ENCODE results near the gene IKZF1. TPM values are rescaled to one million over a fixed set of nuclear protein-coding genes. Genes with fewer than 3 reads are reported as not detected.

Gene IKZF1
- total and polyA plus RNA-seq, 2 of the 13 experiments (the other 11 are each of a cell fraction or from before 2014, with no cell fraction given): not detected

DNA sequence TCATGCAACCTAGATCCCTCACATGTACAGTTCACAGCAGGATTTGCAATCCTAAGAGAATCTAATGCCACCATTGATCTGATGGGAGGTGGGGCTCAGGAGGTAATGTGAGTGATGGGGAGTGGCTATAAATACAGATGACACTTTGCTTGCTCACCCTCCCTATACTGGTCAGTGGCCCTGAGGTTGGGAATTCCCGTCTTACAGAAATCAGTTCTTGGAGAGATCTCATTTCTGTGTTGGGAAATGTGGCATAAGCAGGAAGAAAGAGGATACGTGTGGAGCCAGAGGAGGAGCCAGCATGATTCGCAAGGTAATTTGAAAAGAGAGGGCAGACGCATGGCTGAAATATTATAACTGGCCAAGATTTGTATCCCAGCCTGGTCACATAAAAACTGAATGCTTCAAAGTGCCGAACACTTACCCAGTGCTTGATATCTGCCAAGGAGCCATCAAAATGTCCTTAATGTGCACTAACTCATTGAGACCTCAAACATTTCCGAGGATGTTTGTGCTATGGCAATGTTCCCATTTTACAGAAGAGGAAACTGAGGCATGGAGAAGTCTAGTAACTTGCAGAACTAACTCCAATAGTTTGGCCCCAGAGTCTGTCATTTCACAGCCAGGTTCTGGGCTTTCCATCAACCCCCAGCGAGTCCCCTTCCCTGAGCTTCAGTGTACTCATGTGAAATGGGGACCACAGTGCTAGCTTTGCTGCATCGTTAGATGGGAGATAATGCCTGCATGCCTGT, 5.5 kb upstream of the IKZF1 start:
- FAIRE-seq: no peak
- Histone ChIP-seq H4K20me1 (ENCODE audit: insufficient read depth, low read length) (no peaks in the 10 kb centered on the region), H3K79me2 (ENCODE audit: insufficient read depth, low read length) (no peaks in the 10 kb centered on the region), H3K27ac (ENCODE audit: extremely low read length, insufficient read depth, low read length) (no peak overlapping the region), H3K9ac (ENCODE audit: insufficient read depth, low read depth, low read length) (no peak overlapping the region), H3K27me3 (ENCODE audit: control insufficient read depth in 1 of 2, insufficient read depth in 2 of 2, low read length in 2 of 2) (peaks cover 3 to 17% of the 10 kb centered on the region in 2 experiments; a peak in 4 of 5 replicates), H3K4me3 (replicated peaks in 1 of 3; ENCODE audit: insufficient read depth in 1 of 3, low read depth in 2 of 3, low read length in 3 of 3) (no peak overlapping the region), H3K36me3 (replicated peaks in 1 of 2; ENCODE audit: control insufficient read depth in 1 of 2, insufficient read depth in 2 of 2, low read length in 2 of 2) (no peaks in the 10 kb centered on the region), H3K9me3 (ENCODE audit: low read length) (no peaks in the 10 kb centered on the region), H3K4me1 (ENCODE audit: insufficient read depth, low read length) (no peaks in the 10 kb centered on the region), H3K4me2 (ENCODE audit: low read depth, low read length) (no peak overlapping the region), H2AFZ (ENCODE audit: low read length) (no peak overlapping the region)
- TF ChIP-seq MAZ (IDR thresholded peaks at IDR 0.05; ENCODE audit: borderline replicate concordance, low read depth, low read length): no peak
- no peak for TF ChIP-seq MAZ (CRISPR knock-in tag; IDR thresholded peaks at IDR 0.05; ENCODE audit: low read depth)
- no peak for TF ChIP-seq CC2D1A (CRISPR knock-in tag; IDR thresholded peaks at IDR 0.05)
- in situ Hi-C loops (cut with HindIII; ENCODE audit: extremely low pct_ligation_motif_present, low pct_unique_long_range_greater_than_20kb) (no loop called here), intact Hi-C loops (cut with micrococcal nuclease; ENCODE audit: unreplicated experiment) (no loop called here)
- WGBS (ENCODE audit: low lambda C conversion rate): 15% methylated on average over 7 of the region's 8 CpGs
- DNase-seq (ENCODE audit: low spot score): no peak
- BruUV-seq (replicated peaks): no TSS peak
- ChIA-PET POLR2A (no interaction called here), CTCF (ENCODE audit: low intra/inter-chr PET ratio, low total read pairs) (no interaction called here)
- no peak for ATAC-seq

- BruUV-seq (replicated peaks): no TSS peak
- no peaks in the 10 kb centered on the region for H4K20me1 ChIP-seq (ENCODE audit: insufficient read depth, low read length)
- in situ Hi-C loops (cut with HindIII; ENCODE audit: extremely low pct_ligation_motif_present, low pct_unique_long_range_greater_than_20kb) (no loop called here), intact Hi-C loops (cut with micrococcal nuclease; ENCODE audit: unreplicated experiment) (no loop called here)
- H3K9ac ChIP-seq (ENCODE audit: insufficient read depth, low read depth, low read length): no peak overlapping the region
- DNase-seq (ENCODE audit: low spot score) (no peak), ATAC-seq (no peak), FAIRE-seq (no peak)
- no peak overlapping the region for H3K4me2 ChIP-seq (ENCODE audit: low read depth, low read length)
- CTCF ChIA-PET (ENCODE audit: low intra/inter-chr PET ratio, low total read pairs): no interaction called here
- H3K79me2 ChIP-seq (ENCODE audit: insufficient read depth, low read length): no peaks in the 10 kb centered on the region
- TF ChIP-seq SSRP1 (CRISPR knock-in tag; IDR thresholded peaks at IDR 0.05) (no peak), ZNF501 (CRISPR knock-in tag; IDR thresholded peaks at IDR 0.05) (no peak), FOXK2 (IDR thresholded peaks at IDR 0.05) (no peak), ZNF225 (CRISPR knock-in tag; IDR thresholded peaks at IDR 0.05) (no peak), TCF7 (IDR thresholded peaks at IDR 0.05; ENCODE audit: low read depth) (no peak), SIX1 (CRISPR knock-in tag; IDR thresholded peaks at IDR 0.05; ENCODE audit: borderline replicate concordance) (no peak), CEBPB (IDR thresholded peaks at IDR 0.05; ENCODE audit: borderline replicate concordance, low read depth, low read length) (no peak)
- H3K27me3 ChIP-seq (ENCODE audit: control insufficient read depth in 1 of 2, insufficient read depth in 2 of 2, low read length in 2 of 2): peaks cover 5 to 26% of the 10 kb centered on the region in 2 experiments; a peak in 4 of 5 replicates
- POLR2A ChIA-PET: no interaction called here
- H3K27ac ChIP-seq (ENCODE audit: extremely low read length, insufficient read depth, low read length): no peak overlapping the region
- 4% methylated on average over 4 of the region's 4 CpGs for WGBS (ENCODE audit: low lambda C conversion rate)
- H3K4me1 ChIP-seq (ENCODE audit: insufficient read depth, low read length): no peaks in the 10 kb centered on the region
- H3K9me3 ChIP-seq (ENCODE audit: low read length): no peaks in the 10 kb centered on the region
- no peaks in the 10 kb centered on the region for H3K36me3 ChIP-seq (replicated peaks in 1 of 2; ENCODE audit: control insufficient read depth in 1 of 2, insufficient read depth in 2 of 2, low read length in 2 of 2)
- no peak overlapping the region for H2AFZ ChIP-seq (ENCODE audit: low read length)
- H3K4me3 ChIP-seq (replicated peaks in 1 of 3; ENCODE audit: insufficient read depth in 1 of 3, low read depth in 2 of 3, low read length in 3 of 3): no peak overlapping the region
Measured at GRCh38 chr7:50300336-50300735, 4.2 kb upstream of the IKZF1 start.
